Activated CD4-positive, alpha-beta T cell treated with anti-CD3 and anti-CD28 coated beads for 24 hours (primary cell): Measurements from ENCODE around the gene HSD17B7.
"Not testable (repeated sequence)": the region's sequence is repeated elsewhere in the genome, so short reads cannot be mapped to it uniquely, and the experiment has no call there.

Experiments
- DNase-seq, 2 donors: peaks; one replicate each; pipeline ENCODE4 v3.0.0-alpha.2; 2020; ENCODE audit warnings: low read depth in 2 of 2

The HSD17B7 gene

GRCh38 chr1:162790303-162790984 lies at the start of gene HSD17B7:
HSD17B7 (plus strand) TSS chr1:162790702; CDS start chr1:162790801, 99 bp downstream.
- DNase-seq = peak; percentile 45

- DNase-seq = no peak
Measured at GRCh38 chr1:162740755-162741154, 49.7 kb upstream of the HSD17B7 start.

GRCh38 chr1:162741574-162741973 lies 48.9 kb upstream of the HSD17B7 start:
- no peak for DNase-seq

GRCh38 chr1:162746264-162746942 lies 44.1 kb upstream of the HSD17B7 start:
- DNase-seq = not testable (repeated sequence)

- no peak for DNase-seq
Measured at GRCh38 chr1:162753001-162753658, 37.4 kb upstream of the HSD17B7 start.

- DNase-seq = no peak
Measured at GRCh38 chr1:162753998-162754585, 36.4 kb upstream of the HSD17B7 start.

- no peak for DNase-seq
Measured at GRCh38 chr1:162755306-162755705, 35.2 kb upstream of the HSD17B7 start.

GRCh38 chr1:162756523-162756922 lies 34.0 kb upstream of the HSD17B7 start:
- DNase-seq = no peak

- DNase-seq = no peak
Measured at GRCh38 chr1:162757476-162757875, 33.0 kb upstream of the HSD17B7 start.

GRCh38 chr1:162765788-162766187 lies 24.7 kb upstream of the HSD17B7 start:
- no peak for DNase-seq

- no peak for DNase-seq
Measured at GRCh38 chr1:162772571-162773154, 17.8 kb upstream of the HSD17B7 start.

GRCh38 chr1:162774007-162774406 lies 16.5 kb upstream of the HSD17B7 start:
- no peak for DNase-seq

- DNase-seq = no peak
Measured at GRCh38 chr1:162779043-162779442, 11.5 kb upstream of the HSD17B7 start.

- no peak for DNase-seq
Measured at GRCh38 chr1:162782671-162783070, 7.8 kb upstream of the HSD17B7 start.

- not testable (repeated sequence) for DNase-seq
Measured at GRCh38 chr1:162784926-162785325, 5.6 kb upstream of the HSD17B7 start.

- DNase-seq = not testable (repeated sequence)
Measured at GRCh38 chr1:162788783-162789182, 1.7 kb upstream of the HSD17B7 start.

GRCh38 chr1:162790985-162791357 lies 469 bp downstream of the HSD17B7 start:
- DNase-seq = not testable (repeated sequence)

- DNase-seq = not testable (repeated sequence)
Measured at GRCh38 chr1:162794284-162794683, 3.8 kb downstream of the HSD17B7 start.

- not testable (repeated sequence) for DNase-seq
Measured at GRCh38 chr1:162796617-162797279, 6.2 kb downstream of the HSD17B7 start.

- not testable (repeated sequence) for DNase-seq
Measured at GRCh38 chr1:162799995-162800830, 9.7 kb downstream of the HSD17B7 start.

- DNase-seq = not testable (repeated sequence)
Measured at GRCh38 chr1:162807503-162807902, 17.0 kb downstream of the HSD17B7 start.
